CD14-positive monocyte (primary cell): ENCODE measurements around the gene NME1. TPM values are rescaled to one million over a fixed set of nuclear protein-coding genes. Genes with fewer than 3 reads are reported as not detected.

Source experiments
- DNase-seq, 3 donors: peaks; one replicate each; pipeline ENCODE4 v3.0.0-alpha.2; 2011 to 2022
- H2AFZ ChIP-seq: 2 replicates; pipeline ENCODE4 v1.6.0; 2012; ENCODE audit warnings: mild to moderate bottlenecking, low read depth, low read length, inconsistent platforms; ENCODE audit not compliant: insufficient read depth, poor library complexity, severe bottlenecking
- H3K27ac ChIP-seq, 2 donors: 1 replicate in 1 of 2; 2 replicates in 1 of 2; pipeline ENCODE4 v1.5.1; 2012 to 2013; ENCODE audit warnings: low read length in 2 of 2, control low read depth in 1 of 2, inconsistent platforms in 1 of 2, low read depth in 1 of 2, mild to moderate bottlenecking in 1 of 2
- H3K27me3 ChIP-seq, 2 donors: one replicate each; pipeline versions ENCODE4 v1.6.0 to v1.6.1; 2011 to 2013; ENCODE audit warnings: low read length in 2 of 2; ENCODE audit not compliant: control insufficient read depth in 2 of 2, insufficient read depth in 2 of 2
- H3K36me3 ChIP-seq, 2 donors: replicated peaks in 1 of 2; 1 replicate in 1 of 2; 2 replicates in 1 of 2; pipeline versions ENCODE4 v1.5.1 to v1.6.1; 2012 to 2013; ENCODE audit warnings: low read length in 2 of 2, control low read depth in 1 of 2, inconsistent platforms in 1 of 2, mild to moderate bottlenecking in 1 of 2; ENCODE audit not compliant: insufficient read depth in 2 of 2, control insufficient read depth in 1 of 2
- H3K4me1 ChIP-seq, 2 donors: 1 replicate in 1 of 2; 2 replicates in 1 of 2; pipeline versions ENCODE4 v1.5.1 to v1.6.1; 2012 to 2013; ENCODE audit warnings: low read length in 2 of 2, control low read depth in 1 of 2, inconsistent platforms in 1 of 2, mild to moderate bottlenecking in 1 of 2, moderate library complexity in 1 of 2; ENCODE audit not compliant: insufficient read depth in 2 of 2, control insufficient read depth in 1 of 2
- H3K4me2 ChIP-seq: replicated peaks from 2 replicates; pipeline ENCODE3; 2012; ENCODE audit warnings: low read length, moderate library complexity, mild to moderate bottlenecking; ENCODE audit not compliant: poor library complexity, severe bottlenecking; ENCODE audit errors: extremely low read depth
- H3K4me3 ChIP-seq, 3 experiments: fragments of 200-600 bp in 1 of 3; sonication (generic) in 1 of 3; replicated peaks in 1 of 3; 1 replicate in 2 of 3; 2 replicates in 1 of 3; pipeline ENCODE4 v1.5.1; 2011 to 2013; ENCODE audit warnings: low read length in 3 of 3, mild to moderate bottlenecking in 3 of 3, control low read depth in 2 of 3, low read depth in 2 of 3, inconsistent platforms in 1 of 3, moderate library complexity in 1 of 3
- H3K79me2 ChIP-seq: 2 replicates; pipeline ENCODE4 v1.6.0; 2012; ENCODE audit warnings: mild to moderate bottlenecking, control low read depth, inconsistent platforms, low read length, moderate library complexity; ENCODE audit not compliant: insufficient read depth
- H3K9ac ChIP-seq: 2 replicates; pipeline ENCODE4 v1.6.0; 2017; ENCODE audit warnings: low read length, mild to moderate bottlenecking; ENCODE audit not compliant: insufficient read depth, poor library complexity, severe bottlenecking
- H3K9me3 ChIP-seq, 2 donors: replicated peaks in 1 of 2; 1 replicate in 1 of 2; 2 replicates in 1 of 2; pipeline versions ENCODE4 v1.5.1 to v1.6.1; 2012 to 2013; ENCODE audit warnings: low read length in 2 of 2, control low read depth in 1 of 2; ENCODE audit not compliant: control insufficient read depth in 1 of 2, insufficient read depth in 1 of 2
- H4K20me1 ChIP-seq: 2 replicates; pipeline ENCODE4 v1.6.0; 2012; ENCODE audit warnings: mild to moderate bottlenecking, low read length, control low read depth, moderate library complexity; ENCODE audit not compliant: insufficient read depth
- H3K27ac Mint-ChIP-seq, 7 donors: one replicate each; pipeline ENCODE4 v1.8.0; 2020; ENCODE audit warnings: mild to moderate bottlenecking in 7 of 7, mixed read lengths in 7 of 7, moderate library complexity in 6 of 7, inconsistent platforms in 2 of 7
- H3K27me3 Mint-ChIP-seq, 3 donors: one replicate each; pipeline ENCODE4 v1.8.0; 2021 to 2022; ENCODE audit warnings: low read depth in 3 of 3, mild to moderate bottlenecking in 3 of 3, mixed read lengths in 3 of 3, moderate library complexity in 3 of 3, inconsistent platforms in 1 of 3
- H3K36me3 Mint-ChIP-seq, 2 donors: one replicate each; pipeline ENCODE4 v1.8.0; 2020; ENCODE audit warnings: mixed read lengths in 2 of 2, inconsistent platforms in 1 of 2, mild to moderate bottlenecking in 1 of 2
- H3K4me1 Mint-ChIP-seq: one replicate; pipeline ENCODE4 v1.8.0; 2020; ENCODE audit warnings: mild to moderate bottlenecking, mixed read lengths
- H3K4me3 Mint-ChIP-seq, 2 donors: one replicate each; pipeline ENCODE4 v1.8.0; 2020; ENCODE audit warnings: mild to moderate bottlenecking in 2 of 2, mixed read lengths in 2 of 2, moderate library complexity in 1 of 2
- H3K9me3 Mint-ChIP-seq, 7 donors: one replicate each; pipeline ENCODE4 v1.8.0; 2020 to 2022; ENCODE audit warnings: mixed read lengths in 7 of 7, mild to moderate bottlenecking in 6 of 7, moderate library complexity in 6 of 7, inconsistent platforms in 2 of 7
- WGBS: methylation state at CpG from one replicate; pipeline ENCODE4 v1.1.5; 2013; ENCODE audit warnings: missing lambda C conversion rate; ENCODE audit not compliant: insufficient coverage; 5-methylcytosine and 5-hydroxymethylcytosine counted together
- intact Hi-C, 2 donors: fragments of 100-400 bp; cut with micrococcal nuclease; formaldehyde crosslinking; loops; one replicate each; pipeline versions ENCODE4 v1.15.0 to v1.15.1; 2023
- polyA plus RNA-seq, 3 donors: library from polyadenylated mRNA; depleted of rRNA in 1 of 3; unstranded in 2 of 3; stranded (reverse) in 1 of 3; fragments of 300-500 nt in 2 of 3; fragments of >200 nt in 1 of 3; fragmentation: Illumina TruSeq in 2 of 3; gene quantifications; 1 replicate in 2 of 3; 2 replicates in 1 of 3; pipeline ENCODE4 v1.2.3, GENCODE V29; 2012 to 2021
- TF ChIP-seq, protein P1 (sequence below): fragments of 200-600 bp; IDR thresholded peaks from one replicate; pipeline ENCODE4 v1.8.0; 2022; ENCODE audit warnings: antibody characterized with exemption, mild to moderate bottlenecking

NME1 gene
- polyA plus RNA-seq, 3 donors: 14.8 to 51.4 (median 20.8) TPM

DNA sequence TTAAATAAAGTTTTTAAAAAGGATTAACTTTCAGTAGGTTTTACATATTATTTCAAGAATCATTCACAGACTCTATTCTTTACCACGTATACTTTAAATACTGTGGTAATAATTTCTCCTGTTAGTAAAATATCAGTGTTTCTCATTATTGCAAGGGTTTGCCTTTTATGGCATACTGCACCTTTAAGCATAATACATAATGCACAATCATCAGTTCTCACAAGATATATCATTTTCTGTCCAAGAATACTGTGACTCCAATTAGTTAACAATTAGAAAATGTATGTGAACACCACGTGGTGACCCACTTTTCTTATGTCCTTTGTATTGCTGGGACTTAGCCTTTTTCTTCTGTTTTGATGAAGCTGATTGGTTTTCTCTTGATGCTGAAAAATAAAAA lies 38.5 kb downstream of the NME1 start:
- Histone ChIP-seq H3K36me3 (peaks cover 69 to 90% of the 10 kb centered on the region in 2 donors), H3K9me3 (no peaks in the 10 kb centered on the region), H3K9ac (no peak overlapping the region), H2AFZ (no peak overlapping the region), H3K27me3 (no peaks in the 10 kb centered on the region), H3K4me2 (no peak overlapping the region), H4K20me1 (no peaks in the 10 kb centered on the region), H3K4me1 (no peaks in the 10 kb centered on the region), H3K27ac (no peak overlapping the region), H3K4me3 (no peak overlapping the region), H3K79me2 (no peaks in the 10 kb centered on the region)
- Mint-ChIP-seq H3K27me3 (no peaks in the 10 kb centered on the region), H3K27ac (no peak overlapping the region), H3K9me3 (no peaks in the 10 kb centered on the region), H3K4me1 (no peaks in the 10 kb centered on the region), H3K36me3 (peaks cover 53 to 78% of the 10 kb centered on the region in 2 donors), H3K4me3 (no peak overlapping the region)
- no CpG with 5 or more reads among the region's 2 CpGs for WGBS
- TF ChIP-seq, protein P1, sequence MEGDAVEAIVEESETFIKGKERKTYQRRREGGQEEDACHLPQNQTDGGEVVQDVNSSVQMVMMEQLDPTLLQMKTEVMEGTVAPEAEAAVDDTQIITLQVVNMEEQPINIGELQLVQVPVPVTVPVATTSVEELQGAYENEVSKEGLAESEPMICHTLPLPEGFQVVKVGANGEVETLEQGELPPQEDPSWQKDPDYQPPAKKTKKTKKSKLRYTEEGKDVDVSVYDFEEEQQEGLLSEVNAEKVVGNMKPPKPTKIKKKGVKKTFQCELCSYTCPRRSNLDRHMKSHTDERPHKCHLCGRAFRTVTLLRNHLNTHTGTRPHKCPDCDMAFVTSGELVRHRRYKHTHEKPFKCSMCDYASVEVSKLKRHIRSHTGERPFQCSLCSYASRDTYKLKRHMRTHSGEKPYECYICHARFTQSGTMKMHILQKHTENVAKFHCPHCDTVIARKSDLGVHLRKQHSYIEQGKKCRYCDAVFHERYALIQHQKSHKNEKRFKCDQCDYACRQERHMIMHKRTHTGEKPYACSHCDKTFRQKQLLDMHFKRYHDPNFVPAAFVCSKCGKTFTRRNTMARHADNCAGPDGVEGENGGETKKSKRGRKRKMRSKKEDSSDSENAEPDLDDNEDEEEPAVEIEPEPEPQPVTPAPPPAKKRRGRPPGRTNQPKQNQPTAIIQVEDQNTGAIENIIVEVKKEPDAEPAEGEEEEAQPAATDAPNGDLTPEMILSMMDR: no peak
- intact Hi-C loops: no loop called here
- no peak for DNase-seq

DNA sequence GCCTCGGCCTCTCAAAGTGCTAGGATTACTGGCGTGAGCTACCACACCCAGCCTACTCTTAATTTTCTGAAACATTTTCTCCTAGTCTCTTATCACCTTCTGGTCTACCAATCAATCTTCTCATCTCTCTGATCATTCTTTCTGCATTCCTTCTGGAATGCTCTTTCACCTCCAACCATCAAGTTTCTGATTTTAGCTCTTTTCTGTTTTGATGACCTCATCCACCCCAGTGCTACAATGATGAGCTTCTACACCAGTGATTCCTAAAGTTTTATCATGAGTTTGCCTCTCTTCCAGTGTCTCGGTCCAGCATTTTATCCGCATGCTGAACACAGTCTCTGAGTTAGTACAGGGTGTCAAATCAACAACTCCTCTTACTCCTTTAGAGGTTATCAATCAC lies 44.4 kb downstream of the NME1 start:
- 100% methylated on average over 2 of the region's 4 CpGs for WGBS
- H3K36me3 ChIP-seq: peaks cover 83 to 89% of the 10 kb centered on the region in 2 donors
- H3K27ac Mint-ChIP-seq: no peak overlapping the region

More for the DNA sequence above, 44.4 kb downstream of the NME1 start:
- no peak overlapping the region for H3K9ac ChIP-seq
- TF ChIP-seq, protein P1: no peak
- H4K20me1 ChIP-seq: no peaks in the 10 kb centered on the region
- no peak overlapping the region for H3K27ac ChIP-seq
- no peak overlapping the region for H2AFZ ChIP-seq
- no peaks in the 10 kb centered on the region for H3K4me1 ChIP-seq
- Mint-ChIP-seq H3K4me1 (no peaks in the 10 kb centered on the region), H3K27me3 (no peaks in the 10 kb centered on the region), H3K4me3 (no peak overlapping the region), H3K9me3 (peaks cover 0 to 3% (median 0%) of the 10 kb centered on the region in 7 donors), H3K36me3 (peaks cover 56 to 84% of the 10 kb centered on the region in 2 donors)
- no peaks in the 10 kb centered on the region for H3K27me3 ChIP-seq
- no peaks in the 10 kb centered on the region for H3K9me3 ChIP-seq
- DNase-seq: no peak
- no peak overlapping the region for H3K4me2 ChIP-seq
- no peak overlapping the region for H3K4me3 ChIP-seq
- H3K79me2 ChIP-seq: no peaks in the 10 kb centered on the region
- intact Hi-C loops: no loop called here
